Measurements from ENCODE around the gene IGSF21. TPM values are rescaled to one million over a fixed set of nuclear protein-coding genes. Genes with fewer than 3 reads are reported as not detected.

Gene IGSF21
- total RNA-seq, 4 donors from 2014 or later = 0.26 to 2.7 (median 0.88) TPM; not detected in 1

- Histone ChIP-seq H3K4me1 (no peaks in the 10 kb centered on the region), H3K27me3 (peaks cover 0 to 81% (median 0%) of the 10 kb centered on the region in 4 donors), H3K4me3 (no peak overlapping the region), H3K36me3 (no peaks in the 10 kb centered on the region), H3K27ac (no peak overlapping the region), H3K9me3 (no peaks in the 10 kb centered on the region)
- TF ChIP-seq POLR2A (IDR thresholded peaks at IDR 0.05) (no peak), CTCF (IDR thresholded peaks at IDR 0.05) (no peak)
- WGBS, 2 donors = 25 to 32% methylated on average over 6 to 7 of the region's 11 CpGs
- intact Hi-C loops (cut with DNase I) = no loop called here
- no peak for DNase-seq
These were observed 190.5 kb downstream of the IGSF21 start for GRCh38 chr1:18297896-18298648.

DNA sequence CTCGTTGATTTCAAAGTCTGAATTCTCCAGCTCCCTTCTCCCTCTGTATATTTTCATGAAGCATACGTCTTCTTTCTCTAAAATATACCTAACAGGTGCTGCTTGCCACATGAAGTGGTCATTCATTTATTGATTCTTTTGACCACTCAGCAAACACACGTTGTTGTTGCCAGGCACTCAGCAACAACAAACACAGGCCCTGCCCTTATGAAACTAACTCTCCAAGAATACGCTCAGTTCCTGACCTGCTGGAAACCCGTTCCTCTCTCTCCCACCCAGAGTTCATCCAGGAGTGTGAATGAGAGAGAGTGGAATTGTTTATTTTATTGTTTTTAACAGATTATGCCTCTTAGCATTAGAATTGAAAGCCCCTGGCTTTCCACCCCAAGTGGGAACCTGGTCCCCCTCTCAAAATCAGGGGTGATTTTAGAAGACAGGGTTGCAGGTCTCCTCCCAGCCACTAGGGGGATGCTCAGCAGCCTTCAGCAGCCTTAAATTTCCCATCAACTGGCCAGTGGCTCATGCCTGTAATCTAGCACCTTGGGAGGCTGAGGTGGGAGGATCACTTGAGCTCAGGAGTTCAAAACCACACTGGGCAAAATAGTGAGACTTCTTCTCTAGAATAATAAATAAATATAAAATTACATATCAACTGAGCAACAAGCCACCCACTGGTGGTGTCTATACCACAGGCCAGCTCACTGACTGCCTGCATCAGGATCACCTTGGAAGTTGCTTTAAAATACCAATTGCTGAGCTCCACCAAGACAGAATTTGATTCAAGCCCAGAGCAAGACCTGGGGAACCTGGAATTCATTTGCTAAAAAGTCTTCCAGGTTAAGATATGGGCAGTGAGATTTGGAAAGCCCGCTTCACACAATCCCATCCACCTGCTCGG, 192.1 kb downstream of the IGSF21 start:
- Histone ChIP-seq H3K27ac (no peak overlapping the region), H3K4me3 (no peak overlapping the region), H3K36me3 (no peaks in the 10 kb centered on the region), H3K27me3 (peaks cover 0 to 75% (median 0%) of the 10 kb centered on the region in 4 donors), H3K9me3 (no peaks in the 10 kb centered on the region), H3K4me1 (no peaks in the 10 kb centered on the region)
- no peak for DNase-seq
- intact Hi-C loops (cut with DNase I) = no loop called here
- WGBS, 2 donors = 46 to 54% methylated on average over 7 of the region's 7 CpGs
- TF ChIP-seq CTCF (IDR thresholded peaks at IDR 0.05) (peak; percentile 38 to 67 (median 64)), POLR2A (IDR thresholded peaks at IDR 0.05) (no peak)

DNA sequence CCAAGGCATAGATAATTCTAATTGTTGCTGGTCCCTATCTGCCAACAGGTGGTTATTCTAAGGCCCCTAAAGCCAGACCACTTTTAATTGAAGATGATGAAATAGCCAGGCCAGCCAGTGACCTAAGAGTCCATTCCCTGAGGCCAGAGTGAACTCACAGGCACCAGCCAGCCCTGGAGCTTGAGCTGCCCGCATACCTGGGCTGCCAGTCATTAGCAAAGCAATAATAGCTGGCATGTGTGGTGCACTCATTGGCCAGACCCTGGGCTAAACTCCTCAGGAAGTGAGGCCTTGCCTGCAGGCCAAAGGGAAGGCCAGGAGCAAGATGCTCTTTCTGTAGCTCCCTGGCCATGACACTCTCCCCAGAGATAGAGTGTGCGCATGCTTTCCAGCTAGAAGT, 192.8 kb downstream of the IGSF21 start:
- no peak for DNase-seq
- Histone ChIP-seq H3K4me1 (no peaks in the 10 kb centered on the region), H3K9me3 (no peaks in the 10 kb centered on the region), H3K4me3 (no peak overlapping the region), H3K27ac (no peak overlapping the region), H3K27me3 (peaks cover 0 to 68% (median 0%) of the 10 kb centered on the region in 4 donors), H3K36me3 (no peaks in the 10 kb centered on the region)
- intact Hi-C loops (cut with DNase I) = no loop called here
- 58 to 75% methylated on average over 2 of the region's 2 CpGs for WGBS, 2 donors
- no peak for TF ChIP-seq POLR2A (IDR thresholded peaks at IDR 0.05)
- no peak for TF ChIP-seq CTCF (IDR thresholded peaks at IDR 0.05)

DNA sequence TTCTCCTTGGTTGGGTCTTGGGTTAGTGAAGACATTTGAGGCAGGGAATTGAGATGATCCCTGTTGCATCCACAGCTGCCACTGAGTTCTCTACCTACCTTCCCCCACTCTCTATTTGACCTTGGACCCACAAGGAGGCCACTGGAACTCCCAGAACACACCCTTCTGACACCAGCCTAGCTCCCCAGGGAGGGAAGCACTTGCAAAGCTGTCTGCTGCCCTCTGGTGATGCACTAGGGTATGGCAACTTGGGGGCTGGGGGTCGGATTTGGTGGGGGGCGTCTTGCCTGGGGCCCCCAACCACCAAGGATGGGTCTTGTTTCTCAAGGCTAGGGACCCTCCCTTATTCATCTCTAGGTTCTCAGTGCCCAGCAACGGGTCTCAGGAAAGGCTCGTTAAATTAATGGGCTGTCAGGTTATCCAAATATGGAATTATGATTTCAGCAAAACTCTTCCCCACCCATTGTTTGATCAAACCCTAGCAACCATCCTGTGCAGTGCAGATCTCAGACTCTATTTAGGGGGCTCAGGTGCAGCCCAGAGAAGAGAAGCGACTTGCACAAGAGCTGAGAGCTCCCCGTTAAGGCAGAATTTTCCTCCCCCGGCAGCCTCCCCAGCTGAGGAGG, 195.3 kb downstream of the IGSF21 start:
- DNase-seq = no peak
- Histone ChIP-seq H3K4me3 (no peak overlapping the region), H3K27ac (no peak overlapping the region), H3K9me3 (no peaks in the 10 kb centered on the region), H3K27me3 (peaks cover 0 to 50% (median 0%) of the 10 kb centered on the region in 4 donors), H3K36me3 (no peaks in the 10 kb centered on the region), H3K4me1 (no peaks in the 10 kb centered on the region)
- TF ChIP-seq CTCF (IDR thresholded peaks at IDR 0.05) (peak in 3 of 6 experiments; percentile 6 to 27 (median 12)), POLR2A (IDR thresholded peaks at IDR 0.05) (no peak)
- 64% methylated on average over 5 of the region's 7 CpGs; no CpG with 5 or more reads in 1 of the 2 donors for WGBS, 2 donors
- intact Hi-C loops (cut with DNase I) = no loop called here
